A673 (cell line): ENCODE data around the gene SLCO2A1.

ENCODE experiments used
- EZH2 ChIP-seq: fragments of 200-600 bp; sonication (generic); IDR thresholded peaks from 2 replicates; pipeline ENCODE4 v1.6.1; 2017; ENCODE audit warnings: borderline replicate concordance, low read depth, mild to moderate bottlenecking, mixed read lengths, antibody characterized with exemption, low read length; ENCODE audit not compliant: poor library complexity, severe bottlenecking
- TF ChIP-seq, protein P1 (sequence below): fragments of 300-800, 200-600 bp; sonication (generic); conservative IDR thresholded peaks from 2 replicates; pipeline ENCODE4 v1.5.1; 2017; ENCODE audit warnings: low read depth, mild to moderate bottlenecking, antibody characterized with exemption, low read length, moderate library complexity, mixed read lengths

DNA sequence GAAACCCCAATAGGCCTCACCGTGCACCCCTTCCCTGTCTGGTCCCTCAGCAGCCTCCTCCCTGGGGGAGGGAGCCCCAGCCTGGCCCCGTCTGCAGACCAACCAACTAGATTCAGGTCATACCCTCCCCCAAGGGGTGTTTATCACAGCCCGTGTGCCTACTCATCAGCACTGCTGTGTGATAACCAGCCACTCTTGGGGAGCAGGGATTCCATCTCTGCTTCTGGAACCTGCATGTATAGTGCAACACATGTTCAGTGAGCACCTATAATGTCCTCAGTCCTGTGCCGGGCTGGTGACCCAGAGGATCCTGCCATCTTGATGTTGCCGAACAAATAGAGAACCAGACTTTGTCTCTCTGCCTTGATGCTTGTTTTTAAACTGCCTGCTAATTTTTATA is 6.6 kb upstream of the SLCO2A1 start:
- TF ChIP-seq, protein P1, sequence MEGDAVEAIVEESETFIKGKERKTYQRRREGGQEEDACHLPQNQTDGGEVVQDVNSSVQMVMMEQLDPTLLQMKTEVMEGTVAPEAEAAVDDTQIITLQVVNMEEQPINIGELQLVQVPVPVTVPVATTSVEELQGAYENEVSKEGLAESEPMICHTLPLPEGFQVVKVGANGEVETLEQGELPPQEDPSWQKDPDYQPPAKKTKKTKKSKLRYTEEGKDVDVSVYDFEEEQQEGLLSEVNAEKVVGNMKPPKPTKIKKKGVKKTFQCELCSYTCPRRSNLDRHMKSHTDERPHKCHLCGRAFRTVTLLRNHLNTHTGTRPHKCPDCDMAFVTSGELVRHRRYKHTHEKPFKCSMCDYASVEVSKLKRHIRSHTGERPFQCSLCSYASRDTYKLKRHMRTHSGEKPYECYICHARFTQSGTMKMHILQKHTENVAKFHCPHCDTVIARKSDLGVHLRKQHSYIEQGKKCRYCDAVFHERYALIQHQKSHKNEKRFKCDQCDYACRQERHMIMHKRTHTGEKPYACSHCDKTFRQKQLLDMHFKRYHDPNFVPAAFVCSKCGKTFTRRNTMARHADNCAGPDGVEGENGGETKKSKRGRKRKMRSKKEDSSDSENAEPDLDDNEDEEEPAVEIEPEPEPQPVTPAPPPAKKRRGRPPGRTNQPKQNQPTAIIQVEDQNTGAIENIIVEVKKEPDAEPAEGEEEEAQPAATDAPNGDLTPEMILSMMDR: no peak
- no peak for TF ChIP-seq EZH2
